GM18907 (cell line): Measurements from ENCODE around the gene LMOD1.
"Not testable (repeated sequence)": the region's sequence is repeated elsewhere in the genome, so short reads cannot be mapped to it uniquely, and the experiment has no call there.

Source experiments
- ATAC-seq: cut with Tn5 transposase; IDR thresholded peaks from one replicate; pipeline ENCODE4 v1.9.1; 2021; ENCODE audit warnings: mild to moderate bottlenecking, moderate library complexity; ENCODE audit not compliant: unreplicated experiment

Gene LMOD1

GRCh38 chr1:201949491-201949890 lies 3.1 kb upstream of the LMOD1 start:
- no peak for ATAC-seq

DNA sequence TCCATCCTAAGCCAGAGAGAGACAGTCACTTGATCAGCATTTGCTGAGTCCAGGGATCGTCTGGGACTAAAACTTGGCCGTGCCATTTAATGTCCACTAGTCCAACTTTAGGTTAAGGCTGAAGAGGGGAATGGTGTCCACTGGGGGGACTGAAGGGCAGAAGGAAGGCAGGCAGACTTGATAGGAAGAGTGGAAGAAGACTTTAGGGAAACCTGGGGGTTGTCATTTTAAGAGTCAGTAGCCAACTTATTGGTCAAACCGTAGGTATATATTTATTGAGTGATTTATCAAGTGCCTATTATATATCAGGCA lies 1.3 kb upstream of the LMOD1 start:
- no peak for ATAC-seq

GRCh38 chr1:201945863-201946223 lies 505 bp downstream of the LMOD1 start:
- ATAC-seq = no peak

- ATAC-seq = no peak
Observed at GRCh38 chr1:201945157-201945556, 1.2 kb downstream of the LMOD1 start.

DNA sequence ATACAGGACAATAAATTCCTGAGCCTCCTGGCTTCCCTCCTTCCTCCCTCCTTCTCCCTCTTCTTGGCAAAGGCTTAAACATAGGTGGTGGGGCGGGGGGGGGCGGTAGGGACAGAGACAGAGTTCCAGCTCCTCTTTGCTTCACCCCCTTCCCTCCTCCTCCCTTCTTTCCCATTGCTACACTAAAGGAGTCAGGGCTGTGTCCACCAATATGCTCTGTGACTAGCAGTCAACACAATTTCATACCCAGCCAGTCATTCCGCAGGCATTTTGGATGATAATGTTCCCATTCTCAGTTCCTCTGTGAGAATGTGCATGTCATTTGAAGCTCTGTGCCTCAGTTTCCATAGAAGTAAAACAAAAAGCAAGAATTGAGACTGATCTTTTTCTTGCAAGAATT lies 1.7 kb downstream of the LMOD1 start:
- no peak for ATAC-seq

DNA sequence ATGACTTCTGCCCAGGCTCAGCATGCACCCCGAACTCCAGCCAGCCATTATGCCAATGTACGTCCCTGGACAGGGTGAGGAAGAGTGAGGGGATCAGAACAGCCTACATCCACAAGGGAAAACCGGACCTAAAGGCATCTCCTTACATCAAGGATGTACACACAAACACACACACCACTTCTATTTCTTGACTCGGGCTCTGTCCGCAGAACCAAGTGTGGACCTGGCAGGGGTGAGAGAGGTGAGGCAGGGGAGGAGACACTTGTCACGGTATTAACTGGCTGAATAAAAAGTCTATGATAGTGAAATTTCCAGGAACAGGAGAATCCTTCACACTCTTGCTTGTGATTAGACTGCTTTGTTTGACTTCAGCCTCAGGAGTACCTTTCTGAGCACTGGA lies 2.3 kb downstream of the LMOD1 start:
- ATAC-seq = no peak

DNA sequence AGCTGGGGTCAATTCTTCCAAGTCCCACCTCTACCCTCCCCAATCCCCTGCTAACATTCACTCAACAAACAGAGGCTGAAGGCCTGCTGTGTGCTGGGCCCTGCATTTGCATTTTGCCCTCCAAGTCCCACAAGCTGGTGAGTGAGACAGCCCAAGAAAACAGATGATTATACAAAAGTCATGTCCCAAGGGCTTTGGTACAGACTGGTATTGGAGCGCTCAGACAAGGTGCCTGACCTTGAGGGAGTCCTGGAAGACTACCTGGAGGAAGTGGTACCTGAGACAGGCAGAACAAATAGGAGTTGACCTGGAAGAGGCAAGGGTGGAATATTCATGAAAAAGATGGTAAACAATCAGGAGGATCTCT lies 4.2 kb downstream of the LMOD1 start:
- no peak for ATAC-seq

DNA sequence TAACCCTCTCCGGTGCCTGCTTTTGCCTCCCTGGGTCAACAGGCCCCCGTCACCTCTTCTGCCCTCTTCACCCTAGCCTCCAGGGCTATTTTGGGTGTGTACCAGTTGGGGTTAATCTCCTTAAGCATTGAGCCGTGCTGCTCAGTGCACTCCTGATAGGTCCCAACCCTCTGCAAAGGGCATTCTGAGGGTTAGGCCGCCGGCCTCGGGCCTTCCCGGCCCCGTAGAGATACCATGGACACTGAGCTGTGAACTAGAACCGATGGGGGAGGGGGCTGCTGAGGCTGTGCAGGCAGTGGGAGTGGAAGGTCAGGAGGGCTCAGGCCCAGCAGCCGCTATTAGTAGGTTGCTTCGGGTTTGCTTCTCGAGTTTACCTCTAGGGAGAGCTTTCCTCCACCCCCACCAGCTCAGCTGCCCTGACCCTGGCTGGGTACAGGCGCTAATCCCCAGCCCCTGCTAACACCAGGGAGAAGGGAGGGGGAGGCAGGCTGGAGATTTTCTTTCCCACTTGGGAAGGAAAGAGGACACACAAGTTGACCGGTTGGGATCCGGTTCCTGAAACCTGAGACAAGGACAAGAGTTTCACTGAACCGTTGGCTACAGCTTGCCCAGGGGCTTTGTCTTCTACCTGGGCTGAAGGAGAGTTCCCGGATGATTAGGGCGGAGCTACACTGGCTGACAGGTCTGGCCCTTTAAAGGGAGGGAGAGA lies 4.8 kb downstream of the LMOD1 start:
- ATAC-seq = no peak

GRCh38 chr1:201940316-201940715 lies 6.0 kb downstream of the LMOD1 start:
- ATAC-seq = not testable (repeated sequence)

GRCh38 chr1:201939574-201939973 lies 6.8 kb downstream of the LMOD1 start:
- ATAC-seq = no peak

GRCh38 chr1:201939148-201939547 lies 7.2 kb downstream of the LMOD1 start:
- no peak for ATAC-seq

DNA sequence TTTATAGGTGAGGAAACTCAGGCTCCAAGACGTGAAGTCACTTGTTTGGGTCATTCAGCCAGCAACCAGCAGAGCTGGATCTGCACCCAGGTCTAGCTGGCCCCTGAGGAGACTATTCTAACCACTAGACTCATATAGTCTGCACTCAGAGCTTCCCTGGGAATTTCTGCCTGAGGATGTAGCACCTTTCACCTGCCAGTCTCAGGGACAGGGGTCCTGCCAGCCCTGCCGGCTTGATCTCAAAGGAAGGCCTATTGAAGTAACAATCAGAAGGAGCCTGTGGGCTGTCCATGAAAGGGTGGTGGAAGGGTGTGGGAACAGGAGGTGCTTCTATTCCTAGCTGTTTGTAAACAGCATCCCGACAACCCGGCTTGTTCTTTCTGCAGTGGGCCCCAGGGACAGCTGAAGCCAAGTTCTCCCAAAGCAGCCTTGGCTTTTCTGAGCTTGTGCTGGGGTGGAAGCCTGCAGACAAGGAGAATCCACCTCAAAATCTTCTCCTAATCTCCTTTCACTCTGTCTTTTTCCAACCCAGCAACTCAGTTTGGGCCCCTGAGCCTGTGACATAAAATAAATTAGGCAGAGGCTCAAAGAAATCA lies 7.8 kb downstream of the LMOD1 start:
- ATAC-seq = no peak

DNA sequence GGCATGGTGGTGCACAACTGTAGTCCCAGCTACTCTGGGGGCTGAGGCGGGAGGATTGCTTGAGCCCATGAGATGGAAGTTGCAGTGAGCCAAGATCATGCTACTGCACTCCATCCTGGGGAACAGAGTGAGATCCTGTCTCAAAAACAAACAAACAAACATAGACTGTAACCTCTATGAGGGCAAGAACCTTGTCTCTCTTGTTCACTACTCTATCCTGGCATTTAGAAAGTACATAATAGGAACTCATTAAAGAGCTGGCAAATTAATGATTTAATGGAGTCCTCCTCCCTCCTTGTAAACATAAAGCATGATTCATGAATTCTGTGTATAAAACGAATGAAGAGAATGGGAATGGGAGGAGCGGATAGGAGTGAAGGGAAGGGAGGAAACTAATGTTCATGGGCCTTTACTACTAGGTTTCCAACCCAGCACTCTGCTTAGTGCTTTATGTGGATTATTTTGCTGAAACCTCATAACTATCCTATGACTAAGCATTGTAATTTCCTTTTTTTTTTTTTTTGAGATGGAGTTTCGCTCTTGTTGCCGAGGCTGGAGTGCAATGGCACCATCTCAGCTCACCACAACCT lies 8.6 kb downstream of the LMOD1 start:
- ATAC-seq = no peak

- ATAC-seq = no peak
Observed at GRCh38 chr1:201933840-201934430, 12.4 kb downstream of the LMOD1 start.

- ATAC-seq = no peak
Observed at GRCh38 chr1:201930803-201931202, 15.5 kb downstream of the LMOD1 start.

GRCh38 chr1:201930137-201930536 lies 16.2 kb downstream of the LMOD1 start:
- no peak for ATAC-seq

DNA sequence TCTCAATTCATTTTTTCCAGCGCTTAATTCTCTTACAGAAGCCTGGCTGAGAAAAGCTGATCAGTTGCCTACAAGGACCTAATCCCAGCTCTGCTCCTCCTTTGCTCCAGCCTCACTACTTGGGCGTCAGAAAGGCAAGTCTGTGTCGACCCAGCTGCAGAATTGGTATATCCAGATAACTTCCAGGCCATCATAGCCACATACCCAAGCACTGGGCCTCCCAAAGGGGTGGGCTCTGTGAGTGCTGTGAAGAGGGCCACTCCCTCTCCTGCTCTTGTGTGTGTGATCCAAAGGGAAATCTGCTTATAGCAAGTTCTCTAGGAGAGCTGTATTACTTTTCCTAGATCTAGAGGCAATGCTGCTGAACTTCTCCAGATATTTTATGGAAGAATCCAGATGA lies 18.1 kb downstream of the LMOD1 start:
- no peak for ATAC-seq

DNA sequence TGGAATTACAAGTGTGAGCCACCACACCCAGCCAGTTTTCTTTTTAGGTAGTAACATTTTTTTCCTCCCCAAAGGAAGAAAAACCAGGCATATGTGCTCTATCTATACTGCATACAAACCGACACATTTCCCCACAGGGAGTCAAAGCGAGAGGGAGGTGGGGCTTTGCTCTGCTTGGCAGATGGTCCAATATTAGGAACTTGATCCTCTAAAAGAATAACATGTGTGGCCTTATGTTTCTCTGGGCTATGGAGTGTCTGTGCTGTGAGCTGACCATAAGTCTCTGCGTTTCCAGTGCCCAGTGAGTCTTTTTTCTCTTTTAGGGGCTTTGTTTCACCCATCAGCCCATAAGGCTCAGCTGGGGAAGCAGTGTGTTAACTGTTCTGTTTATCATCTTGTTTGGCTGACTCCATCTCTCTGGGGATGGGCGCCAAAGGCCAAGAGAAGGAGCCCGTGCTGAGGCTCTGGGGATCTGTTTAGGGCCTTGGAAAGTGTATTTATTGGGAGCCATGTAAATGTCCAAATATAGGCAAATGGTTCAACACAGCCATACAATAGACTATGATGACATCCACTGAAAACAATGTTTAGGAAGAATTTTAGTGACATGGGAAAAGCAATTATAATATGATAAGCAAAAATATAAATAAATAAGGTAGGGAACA lies 20.2 kb downstream of the LMOD1 start:
- no peak for ATAC-seq

GRCh38 chr1:201925301-201925567 lies 21.1 kb downstream of the LMOD1 start:
- ATAC-seq = no peak

GRCh38 chr1:201921952-201922558 lies 24.3 kb downstream of the LMOD1 start:
- ATAC-seq = no peak

GRCh38 chr1:201918343-201918742 lies 28.0 kb downstream of the LMOD1 start:
- ATAC-seq = no peak
